Gastrocnemius medialis (tissue), 4 donors: ENCODE results near the gene PGPEP1.
A peak's percentile ranks its signal among the peaks of the same experiment; 100 is the strongest.

Experiments
- POLR2A ChIP-seq, 2 donors: fragments of 450-650 bp; IDR thresholded peaks; one replicate each; pipeline ENCODE4 v1.6.1; 2017; ENCODE audit warnings: antibody characterized with exemption in 2 of 2, mild to moderate bottlenecking in 2 of 2, moderate library complexity in 2 of 2
- TF ChIP-seq, protein P1 (sequence below), 5 experiments: fragments of 450-650 bp in 3 of 5; fragments of 200-600 bp in 2 of 5; sonication (generic) in 2 of 5; IDR thresholded peaks in 4 of 5; conservative IDR thresholded peaks in 1 of 5; 1 replicate in 4 of 5; 2 replicates in 1 of 5; pipeline ENCODE4 v1.5.1; 2016 to 2019; ENCODE audit warnings: antibody characterized with exemption in 5 of 5, mild to moderate bottlenecking in 3 of 5, moderate library complexity in 3 of 5

DNA sequence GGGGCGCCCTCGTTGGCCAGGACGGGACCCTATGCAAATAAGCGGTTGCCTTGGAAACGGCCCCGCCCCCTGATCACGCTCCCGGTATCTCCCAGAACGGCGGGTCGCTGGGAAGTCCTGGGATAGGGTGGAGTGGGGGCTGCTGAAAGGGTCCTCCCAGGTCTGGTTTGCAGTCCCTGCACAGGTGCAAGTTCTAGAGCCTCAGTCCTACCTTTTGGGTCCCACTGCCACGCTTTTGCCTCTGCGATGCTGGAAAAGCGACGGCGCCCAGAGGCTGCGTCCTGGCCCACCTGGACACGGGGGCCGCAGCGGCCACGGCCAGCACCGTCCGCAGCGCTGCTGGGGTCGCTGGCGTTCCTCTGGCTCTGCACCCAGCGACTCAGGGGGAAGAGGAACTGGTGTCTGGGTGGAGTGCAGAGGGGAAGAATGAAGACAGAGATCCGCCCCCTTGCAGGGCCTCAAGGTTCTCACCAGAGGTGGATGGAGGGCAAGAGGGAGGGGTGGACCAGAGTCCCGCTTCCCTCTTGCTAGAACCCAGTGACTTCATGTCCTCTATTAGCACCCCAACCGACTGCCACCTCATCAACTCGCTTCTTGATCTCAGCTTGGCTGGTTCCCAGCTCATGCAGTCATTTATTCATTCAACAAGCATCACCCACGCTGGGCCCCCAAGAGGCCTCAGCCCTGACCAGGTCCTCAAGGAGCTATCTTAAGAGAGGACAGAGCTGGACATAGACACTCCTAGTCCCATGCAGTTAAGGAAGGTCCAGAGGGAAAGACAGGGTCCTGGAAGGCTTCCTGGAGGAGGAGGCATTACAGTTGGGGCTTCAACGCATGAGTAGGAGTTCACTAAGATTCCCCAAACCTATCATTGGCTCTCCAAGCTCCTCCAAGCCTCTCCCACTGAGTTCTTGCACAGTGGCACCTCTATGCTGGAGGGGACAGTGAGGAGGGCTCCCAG, 57.1 kb downstream of the PGPEP1 start, which contains the start of gene LRRC25:
- TF ChIP-seq, protein P1, sequence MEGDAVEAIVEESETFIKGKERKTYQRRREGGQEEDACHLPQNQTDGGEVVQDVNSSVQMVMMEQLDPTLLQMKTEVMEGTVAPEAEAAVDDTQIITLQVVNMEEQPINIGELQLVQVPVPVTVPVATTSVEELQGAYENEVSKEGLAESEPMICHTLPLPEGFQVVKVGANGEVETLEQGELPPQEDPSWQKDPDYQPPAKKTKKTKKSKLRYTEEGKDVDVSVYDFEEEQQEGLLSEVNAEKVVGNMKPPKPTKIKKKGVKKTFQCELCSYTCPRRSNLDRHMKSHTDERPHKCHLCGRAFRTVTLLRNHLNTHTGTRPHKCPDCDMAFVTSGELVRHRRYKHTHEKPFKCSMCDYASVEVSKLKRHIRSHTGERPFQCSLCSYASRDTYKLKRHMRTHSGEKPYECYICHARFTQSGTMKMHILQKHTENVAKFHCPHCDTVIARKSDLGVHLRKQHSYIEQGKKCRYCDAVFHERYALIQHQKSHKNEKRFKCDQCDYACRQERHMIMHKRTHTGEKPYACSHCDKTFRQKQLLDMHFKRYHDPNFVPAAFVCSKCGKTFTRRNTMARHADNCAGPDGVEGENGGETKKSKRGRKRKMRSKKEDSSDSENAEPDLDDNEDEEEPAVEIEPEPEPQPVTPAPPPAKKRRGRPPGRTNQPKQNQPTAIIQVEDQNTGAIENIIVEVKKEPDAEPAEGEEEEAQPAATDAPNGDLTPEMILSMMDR (IDR thresholded peaks at IDR 0.05 in 4 of 5, conservative IDR thresholded peaks at IDR 0.05 in 1 of 5): no peak
- TF ChIP-seq POLR2A (IDR thresholded peaks at IDR 0.05): peak in 1 of 2 donors; percentile 17
